GM12878 (cell line): ENCODE data around the gene EGFL8. TPM values are rescaled to one million over a fixed set of nuclear protein-coding genes. Genes with fewer than 3 reads are reported as not detected.

Source experiments
- ATAC-seq: fragments of 200-7000 bp; cut with Tn5 transposase; 3 replicates; pipeline ENCODE4 v1.9.1; 2020; ENCODE audit warnings: mild to moderate bottlenecking, moderate library complexity
- BruUV-seq: library from RNA; stranded (reverse); fragments of 400-500 nt; replicated peaks from 2 replicates; lab custom pipeline; 2021; lab: Mats Ljungman, UMichigan
- CTCF ChIA-PET: fragments of 300-600 bp; sonication (Branson Sonifier 250); formaldehyde crosslinking; extraction: SDS; loops from one replicate; lab custom pipeline; 2021; ENCODE audit warnings: inconsistent platforms; lab: Yijun Ruan, JAX
- POLR2A ChIA-PET: fragments of 350-600 bp; formaldehyde crosslinking; extraction: SDS; loops from one replicate; lab custom pipeline; 2021; ENCODE audit warnings: inconsistent platforms; lab: Charles Lee
- RAD21 ChIA-PET: fragments of 300-600 bp; sonication (Branson Sonifier 250); formaldehyde crosslinking; loops from one replicate; lab custom pipeline; 2023; ENCODE audit warnings: antibody characterized with exemption; ENCODE audit not compliant: unreplicated experiment; lab: Charles Lee
- SMC1A ChIA-PET: fragments of 300-600 bp; sonication (Branson Sonifier 250); formaldehyde crosslinking; loops from one replicate; lab custom pipeline; 2023; ENCODE audit not compliant: unreplicated experiment, uncharacterized antibody; lab: Charles Lee
- DNase-seq: peaks from one replicate; pipeline ENCODE4 v3.0.0-alpha.2; 2011; ENCODE audit warnings: low read depth, low spot score
- FAIRE-seq: peaks from 3 replicates; lab custom pipeline; 2011; peaks lifted over from hg19 to GRCh38; lab: Jason Lieb, UNC
- H2AFZ ChIP-seq: 2 replicates; pipeline ENCODE4 v1.6.0; 2011; ENCODE audit warnings: low read depth, low read length, control low read depth; ENCODE audit not compliant: control insufficient read depth
- H3K27ac ChIP-seq: 2 replicates; pipeline ENCODE4 v1.5.1; 2011; ENCODE audit warnings: control low read depth; ENCODE audit not compliant: control insufficient read depth, insufficient read depth
- H3K27me3 ChIP-seq, 2 experiments: replicated peaks in 1 of 2; 2 replicates each; pipeline versions ENCODE4 v1.6.0 to v1.6.1; 2011; ENCODE audit warnings: low read length in 1 of 2; ENCODE audit not compliant: control insufficient read depth in 2 of 2, insufficient read depth in 2 of 2
- H3K36me3 ChIP-seq, 2 experiments: 2 replicates each; pipeline ENCODE4 v1.5.1; 2011; ENCODE audit warnings: low read length in 1 of 2; ENCODE audit not compliant: control insufficient read depth in 2 of 2, insufficient read depth in 2 of 2
- H3K4me1 ChIP-seq: 2 replicates; pipeline ENCODE4 v1.6.1; 2011; ENCODE audit warnings: mild to moderate bottlenecking, low read length, moderate library complexity, mixed read lengths; ENCODE audit not compliant: control insufficient read depth, insufficient read depth
- H3K4me2 ChIP-seq: 2 replicates; pipeline ENCODE4 v1.6.0; 2011; ENCODE audit warnings: control low read depth; ENCODE audit not compliant: control insufficient read depth, insufficient read depth
- H3K4me3 ChIP-seq: fragments of 200-600 bp; sonication (generic); 2 replicates; pipeline ENCODE4 v1.5.1; 2016
- H3K79me2 ChIP-seq: 2 replicates; pipeline ENCODE4 v1.6.0; 2011; ENCODE audit warnings: low read length; ENCODE audit not compliant: control insufficient read depth, insufficient read depth
- H3K9ac ChIP-seq: 2 replicates; pipeline ENCODE4 v1.8.0; 2011; ENCODE audit warnings: low read length, control low read depth, mixed read lengths; ENCODE audit not compliant: control insufficient read depth, insufficient read depth
- H3K9me3 ChIP-seq: replicated peaks from 3 replicates; pipeline ENCODE4 v1.5.1; 2011; ENCODE audit warnings: mild to moderate bottlenecking, low read length; ENCODE audit not compliant: control insufficient read depth, insufficient read depth
- H4K20me1 ChIP-seq: 2 replicates; pipeline ENCODE4 v1.6.0; 2011; ENCODE audit not compliant: control insufficient read depth, insufficient read depth
- BCL11A ChIP-seq: IDR thresholded peaks from 2 replicates; pipeline ENCODE4 v1.6.1; 2011; ENCODE audit warnings: low read depth, low read length
- CBFB ChIP-seq: IDR thresholded peaks from 2 replicates; pipeline ENCODE4 v1.6.1; 2016; ENCODE audit warnings: antibody characterized with exemption, low read depth
- IRF4 ChIP-seq: IDR thresholded peaks from 2 replicates; pipeline ENCODE4 v1.6.1; 2011; ENCODE audit warnings: low read depth, low read length
- MEF2A ChIP-seq: IDR thresholded peaks from 2 replicates; pipeline ENCODE4 v1.6.1; 2011; ENCODE audit warnings: low read depth, mild to moderate bottlenecking, low read length, moderate library complexity; ENCODE audit not compliant: insufficient read depth
- SPI1 ChIP-seq: IDR thresholded peaks from 2 replicates; pipeline ENCODE4 v1.6.1; 2011; ENCODE audit warnings: low read depth, mild to moderate bottlenecking, low read length, moderate library complexity, borderline replicate concordance; ENCODE audit not compliant: insufficient read depth
- WRNIP1 ChIP-seq: IDR thresholded peaks from 2 replicates; pipeline ENCODE4 v1.6.1; 2011; ENCODE audit warnings: low read depth, low read length, improper control_type of control experiment, borderline replicate concordance
- WGBS: methylation state at CpG from one replicate; pipeline ENCODE4 v1.1.6; 2016; ENCODE audit warnings: low lambda C conversion rate; ENCODE audit not compliant: insufficient replicate concordance, insufficient coverage; ENCODE audit errors: missing lambda C conversion rate; 5-methylcytosine and 5-hydroxymethylcytosine counted together
- in situ Hi-C: fragments of 300-500 bp; cut with MboI; formaldehyde crosslinking; loops from 9 replicates; pipeline ENCODE4 v1.14.3; 2018; ENCODE audit warnings: mixed read lengths
- intact Hi-C: fragments of 100-400 bp; cut with micrococcal nuclease; formaldehyde crosslinking; loops from one replicate; pipeline ENCODE4 v1.14.2; 2022; ENCODE audit not compliant: unreplicated experiment
- polyA plus RNA-seq, 11 experiments: library from polyadenylated mRNA; depleted of rRNA in 4 of 11; unstranded in 6 of 11; stranded (reverse) in 5 of 11; fragments of >200 nt; fragmentation: Nextera tagmentation in 4 of 11; fragmentation: Illumina TruSeq in 1 of 11; extraction: Ambion mirVana in 4 of 11; extraction: Trizol in 1 of 11; gene quantifications; 1 replicate in 1 of 11; 2 replicates in 10 of 11; pipeline versions ENCODE4 v1.2.1 to v1.2.3, GENCODE V29; 2011 to 2016; ENCODE audit warnings: inconsistent platforms in 2 of 11, missing spikeins in 2 of 11, low read depth in 1 of 11
- total RNA-seq, 4 experiments: library from RNA; depleted of rRNA in 3 of 4; stranded (reverse); fragments of >200 nt in 3 of 4; fragmentation: Illumina TruSeq in 1 of 4; extraction: Trizol in 1 of 4; gene quantifications; 2 replicates each; pipeline versions ENCODE4 v1.2.1 to v1.2.3, GENCODE V29; 2013 to 2021
- TF ChIP-seq, protein P1 (sequence below): fragments of 450-650 bp; IDR thresholded peaks from 2 replicates; pipeline ENCODE4 v1.6.1; 2017; ENCODE audit warnings: low read depth, mild to moderate bottlenecking, moderate library complexity
- TF ChIP-seq, protein P2 (sequence below): fragments of 450-650 bp; IDR thresholded peaks from 2 replicates; pipeline ENCODE4 v1.6.1; 2017; ENCODE audit warnings: antibody characterized with exemption, mild to moderate bottlenecking, moderate library complexity
- TF ChIP-seq, protein P3 (sequence below): IDR thresholded peaks from 2 replicates; pipeline ENCODE4 v1.6.1; 2012; ENCODE audit warnings: improper control_type of control experiment, low read depth, low read length; ENCODE audit not compliant: insufficient replicate concordance
- TF ChIP-seq, protein P4 (sequence below): fragments of 450-650 bp; formaldehyde crosslinking; IDR thresholded peaks from 2 replicates; pipeline ENCODE4 v1.4.0; 2020; ENCODE audit warnings: mild to moderate bottlenecking, moderate library complexity

The EGFL8 gene
- total and polyA plus RNA-seq, 10 of the 15 experiments (the other 5 are each of a cell fraction or from before 2014, with no cell fraction given) = 0.07 to 3.5 (median 1.4) TPM

DNA sequence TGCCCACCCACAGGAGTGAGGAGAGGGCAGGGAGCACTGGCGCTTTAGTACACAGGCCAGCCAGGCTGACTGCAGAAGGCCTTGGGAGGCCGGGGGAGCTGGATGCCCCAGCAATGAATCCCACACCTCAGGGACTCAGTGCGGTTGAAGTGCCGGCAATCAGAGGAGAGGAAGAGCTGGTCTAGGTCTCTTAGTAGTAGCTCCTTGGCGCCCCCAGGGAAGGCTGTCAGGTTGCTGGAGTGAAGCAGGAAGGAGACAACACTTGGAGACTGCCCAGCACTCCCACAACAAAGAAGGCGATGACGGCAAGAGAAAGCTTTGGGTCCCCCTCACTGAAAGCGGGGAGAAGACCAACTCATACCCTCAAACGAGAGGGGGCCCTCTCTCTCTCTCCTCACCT, 46.9 kb upstream of the EGFL8 start:
- no peak for FAIRE-seq
- ChIA-PET SMC1A (interaction anchor here (1.4 to 1.7 kb wide), 2 partner anchors 11 to 78 kb away, joined by 5 read pairs; partner anchors contain the start of gene ATF6B), CTCF (interaction anchor here (1.0 to 3.3 kb wide), 8 partner anchors 11 to 583 kb away, joined by 3 to 48 read pairs (median 4); partner anchors contain the start of genes AGPAT1, ATF6B and FKBPL), POLR2A (no interaction called here), RAD21 (no interaction called here)
- no peaks in the 10 kb centered on the region for H3K4me1 ChIP-seq
- H3K79me2 ChIP-seq = no peaks in the 10 kb centered on the region
- H3K27ac ChIP-seq = no peak overlapping the region
- H3K4me2 ChIP-seq = no peak overlapping the region
- no peak for ATAC-seq
- no peaks in the 10 kb centered on the region; the same call in 1 of the 2 replicates for H4K20me1 ChIP-seq
- no peaks in the 10 kb centered on the region for H3K9me3 ChIP-seq
- BruUV-seq = no TSS peak
- H3K9ac ChIP-seq = no peak overlapping the region
- H3K27me3 ChIP-seq = no peaks in the 10 kb centered on the region
- peaks cover 7 to 27% of the 10 kb centered on the region in 2 experiments for H3K36me3 ChIP-seq
- no peak overlapping the region for H2AFZ ChIP-seq
- in situ Hi-C loops = no loop called here
- DNase-seq = no peak
- 81% methylated on average over 9 of the region's 9 CpGs for WGBS
- intact Hi-C loops = loop anchor here (5.0 to 10.0 kb wide), 2 partner anchors 125 to 667 kb away; no protein-coding TSS in a partner anchor
- no peak overlapping the region for H3K4me3 ChIP-seq
- TF ChIP-seq, protein P1, sequence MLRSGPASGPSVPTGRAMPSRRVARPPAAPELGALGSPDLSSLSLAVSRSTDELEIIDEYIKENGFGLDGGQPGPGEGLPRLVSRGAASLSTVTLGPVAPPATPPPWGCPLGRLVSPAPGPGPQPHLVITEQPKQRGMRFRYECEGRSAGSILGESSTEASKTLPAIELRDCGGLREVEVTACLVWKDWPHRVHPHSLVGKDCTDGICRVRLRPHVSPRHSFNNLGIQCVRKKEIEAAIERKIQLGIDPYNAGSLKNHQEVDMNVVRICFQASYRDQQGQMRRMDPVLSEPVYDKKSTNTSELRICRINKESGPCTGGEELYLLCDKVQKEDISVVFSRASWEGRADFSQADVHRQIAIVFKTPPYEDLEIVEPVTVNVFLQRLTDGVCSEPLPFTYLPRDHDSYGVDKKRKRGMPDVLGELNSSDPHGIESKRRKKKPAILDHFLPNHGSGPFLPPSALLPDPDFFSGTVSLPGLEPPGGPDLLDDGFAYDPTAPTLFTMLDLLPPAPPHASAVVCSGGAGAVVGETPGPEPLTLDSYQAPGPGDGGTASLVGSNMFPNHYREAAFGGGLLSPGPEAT = no peak
- TF ChIP-seq, protein P2, sequence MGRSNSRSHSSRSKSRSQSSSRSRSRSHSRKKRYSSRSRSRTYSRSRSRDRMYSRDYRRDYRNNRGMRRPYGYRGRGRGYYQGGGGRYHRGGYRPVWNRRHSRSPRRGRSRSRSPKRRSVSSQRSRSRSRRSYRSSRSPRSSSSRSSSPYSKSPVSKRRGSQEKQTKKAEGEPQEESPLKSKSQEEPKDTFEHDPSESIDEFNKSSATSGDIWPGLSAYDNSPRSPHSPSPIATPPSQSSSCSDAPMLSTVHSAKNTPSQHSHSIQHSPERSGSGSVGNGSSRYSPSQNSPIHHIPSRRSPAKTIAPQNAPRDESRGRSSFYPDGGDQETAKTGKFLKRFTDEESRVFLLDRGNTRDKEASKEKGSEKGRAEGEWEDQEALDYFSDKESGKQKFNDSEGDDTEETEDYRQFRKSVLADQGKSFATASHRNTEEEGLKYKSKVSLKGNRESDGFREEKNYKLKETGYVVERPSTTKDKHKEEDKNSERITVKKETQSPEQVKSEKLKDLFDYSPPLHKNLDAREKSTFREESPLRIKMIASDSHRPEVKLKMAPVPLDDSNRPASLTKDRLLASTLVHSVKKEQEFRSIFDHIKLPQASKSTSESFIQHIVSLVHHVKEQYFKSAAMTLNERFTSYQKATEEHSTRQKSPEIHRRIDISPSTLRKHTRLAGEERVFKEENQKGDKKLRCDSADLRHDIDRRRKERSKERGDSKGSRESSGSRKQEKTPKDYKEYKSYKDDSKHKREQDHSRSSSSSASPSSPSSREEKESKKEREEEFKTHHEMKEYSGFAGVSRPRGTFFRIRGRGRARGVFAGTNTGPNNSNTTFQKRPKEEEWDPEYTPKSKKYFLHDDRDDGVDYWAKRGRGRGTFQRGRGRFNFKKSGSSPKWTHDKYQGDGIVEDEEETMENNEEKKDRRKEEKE = no peak
- TF ChIP-seq, protein P3, sequence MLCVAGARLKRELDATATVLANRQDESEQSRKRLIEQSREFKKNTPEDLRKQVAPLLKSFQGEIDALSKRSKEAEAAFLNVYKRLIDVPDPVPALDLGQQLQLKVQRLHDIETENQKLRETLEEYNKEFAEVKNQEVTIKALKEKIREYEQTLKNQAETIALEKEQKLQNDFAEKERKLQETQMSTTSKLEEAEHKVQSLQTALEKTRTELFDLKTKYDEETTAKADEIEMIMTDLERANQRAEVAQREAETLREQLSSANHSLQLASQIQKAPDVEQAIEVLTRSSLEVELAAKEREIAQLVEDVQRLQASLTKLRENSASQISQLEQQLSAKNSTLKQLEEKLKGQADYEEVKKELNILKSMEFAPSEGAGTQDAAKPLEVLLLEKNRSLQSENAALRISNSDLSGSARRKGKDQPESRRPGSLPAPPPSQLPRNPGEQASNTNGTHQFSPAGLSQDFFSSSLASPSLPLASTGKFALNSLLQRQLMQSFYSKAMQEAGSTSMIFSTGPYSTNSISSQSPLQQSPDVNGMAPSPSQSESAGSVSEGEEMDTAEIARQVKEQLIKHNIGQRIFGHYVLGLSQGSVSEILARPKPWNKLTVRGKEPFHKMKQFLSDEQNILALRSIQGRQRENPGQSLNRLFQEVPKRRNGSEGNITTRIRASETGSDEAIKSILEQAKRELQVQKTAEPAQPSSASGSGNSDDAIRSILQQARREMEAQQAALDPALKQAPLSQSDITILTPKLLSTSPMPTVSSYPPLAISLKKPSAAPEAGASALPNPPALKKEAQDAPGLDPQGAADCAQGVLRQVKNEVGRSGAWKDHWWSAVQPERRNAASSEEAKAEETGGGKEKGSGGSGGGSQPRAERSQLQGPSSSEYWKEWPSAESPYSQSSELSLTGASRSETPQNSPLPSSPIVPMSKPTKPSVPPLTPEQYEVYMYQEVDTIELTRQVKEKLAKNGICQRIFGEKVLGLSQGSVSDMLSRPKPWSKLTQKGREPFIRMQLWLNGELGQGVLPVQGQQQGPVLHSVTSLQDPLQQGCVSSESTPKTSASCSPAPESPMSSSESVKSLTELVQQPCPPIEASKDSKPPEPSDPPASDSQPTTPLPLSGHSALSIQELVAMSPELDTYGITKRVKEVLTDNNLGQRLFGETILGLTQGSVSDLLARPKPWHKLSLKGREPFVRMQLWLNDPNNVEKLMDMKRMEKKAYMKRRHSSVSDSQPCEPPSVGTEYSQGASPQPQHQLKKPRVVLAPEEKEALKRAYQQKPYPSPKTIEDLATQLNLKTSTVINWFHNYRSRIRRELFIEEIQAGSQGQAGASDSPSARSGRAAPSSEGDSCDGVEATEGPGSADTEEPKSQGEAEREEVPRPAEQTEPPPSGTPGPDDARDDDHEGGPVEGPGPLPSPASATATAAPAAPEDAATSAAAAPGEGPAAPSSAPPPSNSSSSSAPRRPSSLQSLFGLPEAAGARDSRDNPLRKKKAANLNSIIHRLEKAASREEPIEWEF = no peak
- TF ChIP-seq IRF4 = no peak
- TF ChIP-seq SPI1 = no peak
- TF ChIP-seq WRNIP1 = no peak
- no peak for TF ChIP-seq BCL11A
- TF ChIP-seq CBFB = no peak
- no peak for TF ChIP-seq MEF2A
- TF ChIP-seq, protein P4, sequence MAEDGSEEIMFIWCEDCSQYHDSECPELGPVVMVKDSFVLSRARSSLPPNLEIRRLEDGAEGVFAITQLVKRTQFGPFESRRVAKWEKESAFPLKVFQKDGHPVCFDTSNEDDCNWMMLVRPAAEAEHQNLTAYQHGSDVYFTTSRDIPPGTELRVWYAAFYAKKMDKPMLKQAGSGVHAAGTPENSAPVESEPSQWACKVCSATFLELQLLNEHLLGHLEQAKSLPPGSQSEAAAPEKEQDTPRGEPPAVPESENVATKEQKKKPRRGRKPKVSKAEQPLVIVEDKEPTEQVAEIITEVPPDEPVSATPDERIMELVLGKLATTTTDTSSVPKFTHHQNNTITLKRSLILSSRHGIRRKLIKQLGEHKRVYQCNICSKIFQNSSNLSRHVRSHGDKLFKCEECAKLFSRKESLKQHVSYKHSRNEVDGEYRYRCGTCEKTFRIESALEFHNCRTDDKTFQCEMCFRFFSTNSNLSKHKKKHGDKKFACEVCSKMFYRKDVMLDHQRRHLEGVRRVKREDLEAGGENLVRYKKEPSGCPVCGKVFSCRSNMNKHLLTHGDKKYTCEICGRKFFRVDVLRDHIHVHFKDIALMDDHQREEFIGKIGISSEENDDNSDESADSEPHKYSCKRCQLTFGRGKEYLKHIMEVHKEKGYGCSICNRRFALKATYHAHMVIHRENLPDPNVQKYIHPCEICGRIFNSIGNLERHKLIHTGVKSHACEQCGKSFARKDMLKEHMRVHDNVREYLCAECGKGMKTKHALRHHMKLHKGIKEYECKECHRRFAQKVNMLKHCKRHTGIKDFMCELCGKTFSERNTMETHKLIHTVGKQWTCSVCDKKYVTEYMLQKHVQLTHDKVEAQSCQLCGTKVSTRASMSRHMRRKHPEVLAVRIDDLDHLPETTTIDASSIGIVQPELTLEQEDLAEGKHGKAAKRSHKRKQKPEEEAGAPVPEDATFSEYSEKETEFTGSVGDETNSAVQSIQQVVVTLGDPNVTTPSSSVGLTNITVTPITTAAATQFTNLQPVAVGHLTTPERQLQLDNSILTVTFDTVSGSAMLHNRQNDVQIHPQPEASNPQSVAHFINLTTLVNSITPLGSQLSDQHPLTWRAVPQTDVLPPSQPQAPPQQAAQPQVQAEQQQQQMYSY = no peak
